HepG2 (cell line): ENCODE measurements around the gene TMEM187. TPM values are rescaled to one million over a fixed set of nuclear protein-coding genes. Genes with fewer than 3 reads are reported as not detected.

Experiments
- ATM ChIP-seq: fragments of 450-650 bp; IDR thresholded peaks from 2 replicates; pipeline ENCODE4 v1.7.1; 2017; ENCODE audit warnings: mild to moderate bottlenecking, borderline replicate concordance
- HDAC2 ChIP-seq: sonication (generic); formaldehyde crosslinking; IDR thresholded peaks from 2 replicates; pipeline ENCODE4 v1.4.0; 2020; ENCODE audit warnings: missing genetic modification reagents
- HNRNPH1 ChIP-seq: fragments of 200-400 bp; formaldehyde crosslinking; optimal IDR thresholded peaks from 2 replicates; pipeline ENCODE3; 2017; ENCODE audit warnings: mild to moderate bottlenecking, low read depth, low read length
- HNRNPLL ChIP-seq: fragments of 200-400 bp; formaldehyde crosslinking; IDR thresholded peaks from 2 replicates; pipeline ENCODE4 v1.6.1; 2017; ENCODE audit warnings: mild to moderate bottlenecking, low read depth, low read length; ENCODE audit not compliant: poor library complexity, severe bottlenecking
- KMT2B ChIP-seq: IDR thresholded peaks from 2 replicates; pipeline ENCODE4 v1.6.1; 2016; ENCODE audit warnings: missing genetic modification reagents, missing compliant biosample characterization
- PITX1 ChIP-seq: sonication (generic); formaldehyde crosslinking; IDR thresholded peaks from 2 replicates; pipeline ENCODE4 v1.5.1; 2020; ENCODE audit warnings: mild to moderate bottlenecking, missing genetic modification reagents
- RBFOX2 ChIP-seq: fragments of 200-400 bp; formaldehyde crosslinking; IDR thresholded peaks from 2 replicates; pipeline ENCODE4 v1.6.1; 2017; ENCODE audit warnings: low read depth, mild to moderate bottlenecking, low read length
- REST ChIP-seq, 2 experiments: IDR thresholded peaks; 2 replicates each; pipeline ENCODE4 v1.6.1; 2011 to 2012; ENCODE audit warnings: low read length in 2 of 2, borderline replicate concordance in 1 of 2, low read depth in 1 of 2, mild to moderate bottlenecking in 1 of 2, moderate library complexity in 1 of 2
- TCF12 ChIP-seq, 2 experiments: fragments of 450-650 bp in 1 of 2; sonication (generic) in 1 of 2; formaldehyde crosslinking in 1 of 2; IDR thresholded peaks; 2 replicates each; pipeline versions ENCODE4 v1.6.1 to v1.8.0; 2017 to 2022; ENCODE audit warnings: antibody characterized with exemption in 1 of 2, mild to moderate bottlenecking in 1 of 2, missing genetic modification reagents in 1 of 2, moderate library complexity in 1 of 2
- ZFP36L2 ChIP-seq: sonication (generic); formaldehyde crosslinking; IDR thresholded peaks from 2 replicates; pipeline ENCODE4 v1.4.0; 2020; ENCODE audit warnings: missing genetic modification reagents
- ZNF160 ChIP-seq: sonication (generic); formaldehyde crosslinking; IDR thresholded peaks from 2 replicates; pipeline ENCODE4 v1.8.0; 2022; ENCODE audit warnings: mild to moderate bottlenecking, inconsistent platforms, missing genetic modification reagents
- ZNF446 ChIP-seq: sonication (generic); formaldehyde crosslinking; IDR thresholded peaks from 2 replicates; pipeline ENCODE4 v1.5.0; 2020; ENCODE audit warnings: mild to moderate bottlenecking, missing genetic modification reagents
- ZNF460 ChIP-seq: sonication (generic); formaldehyde crosslinking; IDR thresholded peaks from 2 replicates; pipeline ENCODE4 v1.5.1; 2020; ENCODE audit warnings: missing genetic modification reagents, mild to moderate bottlenecking, borderline replicate concordance
- ZNF468 ChIP-seq: sonication (generic); formaldehyde crosslinking; IDR thresholded peaks from 2 replicates; pipeline ENCODE4 v1.8.0; 2022; ENCODE audit warnings: mild to moderate bottlenecking, moderate library complexity, missing genetic modification reagents
- ZNF674 ChIP-seq: sonication (generic); formaldehyde crosslinking; IDR thresholded peaks from 2 replicates; pipeline ENCODE4 v1.5.0; 2020; ENCODE audit warnings: low read depth, mild to moderate bottlenecking, missing genetic modification reagents
- polyA plus RNA-seq, 8 experiments: library from polyadenylated mRNA; depleted of rRNA in 3 of 8; stranded (reverse) in 7 of 8; unstranded in 1 of 8; fragments of >200 nt; fragmentation: Illumina TruSeq in 4 of 8; extraction: Trizol in 4 of 8; gene quantifications; 2 replicates each; pipeline versions ENCODE4 v1.2.1 to v1.2.3, GENCODE V29; 2011 to 2016; ENCODE audit warnings: low read depth in 4 of 8, missing spikeins in 1 of 8, mixed read lengths in 1 of 8; ENCODE audit not compliant: insufficient read depth in 1 of 8
- total RNA-seq, 5 experiments: library from RNA; depleted of rRNA; stranded (reverse); fragments of >200 nt; fragmentation: Illumina TruSeq; extraction: Trizol; gene quantifications; 2 replicates each; pipeline ENCODE4 v1.2.3, GENCODE V29; 2016; ENCODE audit warnings: low read depth in 1 of 5
- TF ChIP-seq, protein P1 (sequence below): sonication (generic); formaldehyde crosslinking; IDR thresholded peaks from 2 replicates; pipeline ENCODE4 v1.4.0; 2020; ENCODE audit warnings: missing genetic modification reagents, borderline replicate concordance
- TF ChIP-seq, protein P2 (sequence below): conservative IDR thresholded peaks from 2 replicates; pipeline ENCODE4 v1.6.1; 2018; ENCODE audit warnings: missing genetic modification reagents
- TF ChIP-seq, protein P3 (sequence below): IDR thresholded peaks from 2 replicates; pipeline ENCODE4 v1.6.1; 2016; ENCODE audit warnings: mild to moderate bottlenecking

TMEM187 gene
- total and polyA plus RNA-seq, 2 of the 13 experiments (the other 11 are each of a cell fraction or from before 2014, with no cell fraction given): 2.2 to 6.2 TPM

DNA sequence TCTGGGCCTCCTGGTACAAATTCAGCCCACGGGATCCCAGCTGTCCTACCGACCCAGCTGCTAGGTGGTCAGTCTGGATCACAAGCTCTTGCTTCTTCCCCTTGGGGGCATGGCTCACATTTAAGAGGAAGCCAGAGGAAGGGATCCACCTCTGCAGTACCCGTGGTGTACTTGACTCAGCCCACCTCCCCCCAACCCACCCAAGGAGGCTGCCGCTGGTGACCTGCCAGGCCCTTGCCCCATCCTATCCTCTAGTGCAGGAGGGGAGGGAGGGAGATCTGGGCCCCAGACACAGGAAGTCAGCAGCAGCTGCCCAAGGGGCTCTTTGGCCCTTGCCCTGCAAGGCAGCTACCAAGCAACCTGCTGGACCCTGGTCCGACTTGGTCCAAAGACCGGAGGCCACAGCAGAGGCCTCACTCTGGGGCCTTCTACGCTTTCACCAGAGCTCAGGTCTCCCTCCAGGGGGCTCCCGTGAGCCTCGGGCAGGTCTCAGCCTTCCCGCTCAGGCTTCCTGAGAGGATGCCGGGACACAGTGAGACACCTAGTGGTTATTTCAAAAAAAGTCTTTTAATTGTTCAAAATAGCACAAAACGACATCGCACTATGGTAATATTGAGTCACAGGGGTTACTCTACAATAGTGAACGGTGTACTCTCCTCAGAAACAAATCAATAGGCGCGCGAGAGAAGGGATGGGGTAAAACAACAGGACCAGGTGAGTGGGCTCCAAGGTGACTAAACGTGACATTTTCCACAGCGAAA lies 25.4 kb upstream of the TMEM187 start (continued):
- TF ChIP-seq, protein P1, sequence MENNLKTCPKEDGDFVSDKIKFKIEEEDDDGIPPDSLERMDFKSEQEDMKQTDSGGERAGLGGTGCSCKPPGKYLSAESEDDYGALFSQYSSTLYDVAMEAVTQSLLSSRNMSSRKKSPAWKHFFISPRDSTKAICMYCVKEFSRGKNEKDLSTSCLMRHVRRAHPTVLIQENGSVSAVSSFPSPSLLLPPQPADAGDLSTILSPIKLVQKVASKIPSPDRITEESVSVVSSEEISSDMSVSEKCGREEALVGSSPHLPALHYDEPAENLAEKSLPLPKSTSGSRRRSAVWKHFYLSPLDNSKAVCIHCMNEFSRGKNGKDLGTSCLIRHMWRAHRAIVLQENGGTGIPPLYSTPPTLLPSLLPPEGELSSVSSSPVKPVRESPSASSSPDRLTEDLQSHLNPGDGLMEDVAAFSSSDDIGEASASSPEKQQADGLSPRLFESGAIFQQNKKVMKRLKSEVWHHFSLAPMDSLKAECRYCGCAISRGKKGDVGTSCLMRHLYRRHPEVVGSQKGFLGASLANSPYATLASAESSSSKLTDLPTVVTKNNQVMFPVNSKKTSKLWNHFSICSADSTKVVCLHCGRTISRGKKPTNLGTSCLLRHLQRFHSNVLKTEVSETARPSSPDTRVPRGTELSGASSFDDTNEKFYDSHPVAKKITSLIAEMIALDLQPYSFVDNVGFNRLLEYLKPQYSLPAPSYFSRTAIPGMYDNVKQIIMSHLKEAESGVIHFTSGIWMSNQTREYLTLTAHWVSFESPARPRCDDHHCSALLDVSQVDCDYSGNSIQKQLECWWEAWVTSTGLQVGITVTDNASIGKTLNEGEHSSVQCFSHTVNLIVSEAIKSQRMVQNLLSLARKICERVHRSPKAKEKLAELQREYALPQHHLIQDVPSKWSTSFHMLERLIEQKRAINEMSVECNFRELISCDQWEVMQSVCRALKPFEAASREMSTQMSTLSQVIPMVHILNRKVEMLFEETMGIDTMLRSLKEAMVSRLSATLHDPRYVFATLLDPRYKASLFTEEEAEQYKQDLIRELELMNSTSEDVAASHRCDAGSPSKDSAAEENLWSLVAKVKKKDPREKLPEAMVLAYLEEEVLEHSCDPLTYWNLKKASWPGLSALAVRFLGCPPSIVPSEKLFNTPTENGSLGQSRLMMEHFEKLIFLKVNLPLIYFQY: no peak
- no peak for TF ChIP-seq KMT2B (CRISPR knock-in tag)
- TF ChIP-seq REST (IDR thresholded peaks at IDR 0.05; ENCODE audit: borderline replicate concordance in 1 of 2, low read depth in 1 of 2, low read length in 2 of 2): peak in 1 of 2 experiments; percentile 25; a peak in 1 of 4 replicates
- TF ChIP-seq, protein P2, sequence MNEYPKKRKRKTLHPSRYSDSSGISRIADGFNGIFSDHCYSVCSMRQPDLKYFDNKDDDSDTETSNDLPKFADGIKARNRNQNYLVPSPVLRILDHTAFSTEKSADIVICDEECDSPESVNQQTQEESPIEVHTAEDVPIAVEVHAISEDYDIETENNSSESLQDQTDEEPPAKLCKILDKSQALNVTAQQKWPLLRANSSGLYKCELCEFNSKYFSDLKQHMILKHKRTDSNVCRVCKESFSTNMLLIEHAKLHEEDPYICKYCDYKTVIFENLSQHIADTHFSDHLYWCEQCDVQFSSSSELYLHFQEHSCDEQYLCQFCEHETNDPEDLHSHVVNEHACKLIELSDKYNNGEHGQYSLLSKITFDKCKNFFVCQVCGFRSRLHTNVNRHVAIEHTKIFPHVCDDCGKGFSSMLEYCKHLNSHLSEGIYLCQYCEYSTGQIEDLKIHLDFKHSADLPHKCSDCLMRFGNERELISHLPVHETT: no peak; the same call in 1 of the 2 replicates
- TF ChIP-seq ZNF446 (CRISPR knock-in tag): no peak
- TF ChIP-seq HNRNPLL: no peak
- TF ChIP-seq PITX1 (CRISPR knock-in tag): 0 out of 2 replicates have a peak, but pooled peaks have one; percentile 42
- TF ChIP-seq HDAC2: peak; percentile 59; the same call in 1 of the 2 replicates
- TF ChIP-seq RBFOX2: no peak
- no peak for TF ChIP-seq ZFP36L2 (CRISPR knock-in tag)
- no peak for TF ChIP-seq ZNF674 (CRISPR knock-in tag)
- no peak for TF ChIP-seq ZNF468 (CRISPR knock-in tag)
- TF ChIP-seq, protein P3, sequence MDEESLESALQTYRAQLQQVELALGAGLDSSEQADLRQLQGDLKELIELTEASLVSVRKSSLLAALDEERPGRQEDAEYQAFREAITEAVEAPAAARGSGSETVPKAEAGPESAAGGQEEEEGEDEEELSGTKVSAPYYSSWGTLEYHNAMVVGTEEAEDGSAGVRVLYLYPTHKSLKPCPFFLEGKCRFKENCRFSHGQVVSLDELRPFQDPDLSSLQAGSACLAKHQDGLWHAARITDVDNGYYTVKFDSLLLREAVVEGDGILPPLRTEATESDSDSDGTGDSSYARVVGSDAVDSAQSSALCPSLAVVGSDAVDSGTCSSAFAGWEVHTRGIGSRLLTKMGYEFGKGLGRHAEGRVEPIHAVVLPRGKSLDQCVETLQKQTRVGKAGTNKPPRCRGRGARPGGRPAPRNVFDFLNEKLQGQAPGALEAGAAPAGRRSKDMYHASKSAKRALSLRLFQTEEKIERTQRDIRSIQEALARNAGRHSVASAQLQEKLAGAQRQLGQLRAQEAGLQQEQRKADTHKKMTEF (CRISPR knock-in tag): no peak
- no peak for TF ChIP-seq HNRNPH1
- no peak for TF ChIP-seq ATM
- no peak for TF ChIP-seq TCF12 (IDR thresholded peaks at IDR 0.05)
- TF ChIP-seq TCF12 (CRISPR knock-in tag; IDR thresholded peaks at IDR 0.05): no peak
- no peak for TF ChIP-seq ZNF460 (CRISPR knock-in tag)
- no peak for TF ChIP-seq ZNF160
